ENCODE data around the gene CTSO.

DNA sequence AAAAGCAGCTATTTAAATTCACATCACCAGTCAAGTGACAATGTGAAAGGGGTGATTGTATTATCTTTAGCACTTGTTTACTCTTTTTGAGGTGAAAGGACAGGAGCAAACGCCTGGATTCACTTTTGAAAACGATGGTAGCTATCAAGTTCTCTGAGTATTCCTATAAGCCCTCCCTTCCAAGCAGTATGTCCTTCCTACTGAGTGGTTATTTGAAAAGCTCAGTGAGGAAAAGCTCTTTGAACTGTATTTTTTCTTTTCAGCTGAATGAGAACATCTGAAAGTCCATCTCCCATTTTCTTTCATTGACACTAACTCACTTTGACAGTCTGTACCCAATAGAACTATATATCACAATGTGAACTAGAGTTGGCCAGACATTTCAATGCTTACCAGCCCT, 9.1 kb upstream of the CTSO start:
- TF ChIP-seq, protein P1, sequence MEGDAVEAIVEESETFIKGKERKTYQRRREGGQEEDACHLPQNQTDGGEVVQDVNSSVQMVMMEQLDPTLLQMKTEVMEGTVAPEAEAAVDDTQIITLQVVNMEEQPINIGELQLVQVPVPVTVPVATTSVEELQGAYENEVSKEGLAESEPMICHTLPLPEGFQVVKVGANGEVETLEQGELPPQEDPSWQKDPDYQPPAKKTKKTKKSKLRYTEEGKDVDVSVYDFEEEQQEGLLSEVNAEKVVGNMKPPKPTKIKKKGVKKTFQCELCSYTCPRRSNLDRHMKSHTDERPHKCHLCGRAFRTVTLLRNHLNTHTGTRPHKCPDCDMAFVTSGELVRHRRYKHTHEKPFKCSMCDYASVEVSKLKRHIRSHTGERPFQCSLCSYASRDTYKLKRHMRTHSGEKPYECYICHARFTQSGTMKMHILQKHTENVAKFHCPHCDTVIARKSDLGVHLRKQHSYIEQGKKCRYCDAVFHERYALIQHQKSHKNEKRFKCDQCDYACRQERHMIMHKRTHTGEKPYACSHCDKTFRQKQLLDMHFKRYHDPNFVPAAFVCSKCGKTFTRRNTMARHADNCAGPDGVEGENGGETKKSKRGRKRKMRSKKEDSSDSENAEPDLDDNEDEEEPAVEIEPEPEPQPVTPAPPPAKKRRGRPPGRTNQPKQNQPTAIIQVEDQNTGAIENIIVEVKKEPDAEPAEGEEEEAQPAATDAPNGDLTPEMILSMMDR (conservative IDR thresholded peaks at IDR 0.05), result no peak
- TF ChIP-seq ZFX (IDR thresholded peaks at IDR 0.05), result no peak
